ENCODE results near the gene TIMP2.

The TIMP2 gene

DNA sequence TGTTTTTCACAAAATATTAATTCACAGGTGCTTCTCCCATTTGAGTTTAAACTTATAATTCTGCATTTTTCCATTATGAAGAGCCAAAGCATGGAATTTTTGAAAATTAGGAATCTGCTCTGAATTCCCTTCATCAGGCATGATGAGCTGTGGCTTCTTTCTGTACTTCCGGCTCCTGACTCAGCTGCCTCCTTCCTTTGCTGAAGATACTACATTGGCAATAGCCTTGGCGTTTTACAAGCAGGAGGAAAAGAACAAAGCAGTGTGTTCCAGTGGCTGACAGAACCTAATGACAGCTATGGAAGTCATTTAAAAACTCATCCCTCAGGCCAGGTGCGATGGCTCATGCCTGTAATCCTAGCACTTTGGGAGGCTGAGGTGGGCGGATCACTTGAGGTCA lies 66.1 kb downstream of the TIMP2 start:
- Histone ChIP-seq H3K27ac (ENCODE audit: low read depth, low read length) (no peak overlapping the region), H3K9ac (ENCODE audit: low read depth, low read length) (no peak overlapping the region), H3K27me3 (ENCODE audit: control insufficient read depth, insufficient read depth, low read length) (no peaks in the 10 kb centered on the region), H3K36me3 (ENCODE audit: control insufficient read depth, insufficient read depth, low read length) (peaks cover 14% of the 10 kb centered on the region; the same call in 1 of the 2 replicates), H3K4me3 (ENCODE audit: low read depth, low read length) (no peak overlapping the region), H3K9me3 (ENCODE audit: control insufficient read depth, insufficient read depth, low read length) (no peaks in the 10 kb centered on the region), H3K4me1 (ENCODE audit: control insufficient read depth, insufficient read depth, low read length) (no peaks in the 10 kb centered on the region)

DNA sequence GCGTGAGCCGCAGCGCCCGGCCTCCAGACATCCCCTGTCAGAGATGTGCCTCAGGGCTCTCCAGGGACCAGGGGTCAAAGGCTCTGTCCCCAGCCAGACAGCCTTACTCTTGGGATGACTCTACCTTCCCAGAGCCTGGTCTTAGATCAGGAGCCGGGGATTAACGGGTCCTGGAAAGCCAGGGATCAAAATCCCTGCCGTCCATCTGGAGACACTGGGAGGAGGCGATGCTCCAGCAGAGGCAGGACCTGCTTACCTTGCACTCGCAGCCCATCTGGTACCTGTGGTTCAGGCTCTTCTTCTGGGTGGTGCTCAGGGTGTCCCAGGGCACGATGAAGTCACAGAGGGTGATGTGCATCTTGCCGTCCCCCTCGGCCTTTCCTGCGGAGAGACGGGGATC lies 67.9 kb downstream of the TIMP2 start:
- H3K4me3 ChIP-seq (ENCODE audit: low read depth, low read length), result no peak overlapping the region
- no peak overlapping the region for H3K9ac ChIP-seq (ENCODE audit: low read depth, low read length)
- H3K9me3 ChIP-seq (ENCODE audit: control insufficient read depth, insufficient read depth, low read length), result no peaks in the 10 kb centered on the region
- no peak overlapping the region for H3K27ac ChIP-seq (ENCODE audit: low read depth, low read length)
- H3K36me3 ChIP-seq (ENCODE audit: control insufficient read depth, insufficient read depth, low read length), result peaks cover 17% of the 10 kb centered on the region; the same call in 1 of the 2 replicates
- no peaks in the 10 kb centered on the region for H3K27me3 ChIP-seq (ENCODE audit: control insufficient read depth, insufficient read depth, low read length)
- H3K4me1 ChIP-seq (ENCODE audit: control insufficient read depth, insufficient read depth, low read length), result no peaks in the 10 kb centered on the region

DNA sequence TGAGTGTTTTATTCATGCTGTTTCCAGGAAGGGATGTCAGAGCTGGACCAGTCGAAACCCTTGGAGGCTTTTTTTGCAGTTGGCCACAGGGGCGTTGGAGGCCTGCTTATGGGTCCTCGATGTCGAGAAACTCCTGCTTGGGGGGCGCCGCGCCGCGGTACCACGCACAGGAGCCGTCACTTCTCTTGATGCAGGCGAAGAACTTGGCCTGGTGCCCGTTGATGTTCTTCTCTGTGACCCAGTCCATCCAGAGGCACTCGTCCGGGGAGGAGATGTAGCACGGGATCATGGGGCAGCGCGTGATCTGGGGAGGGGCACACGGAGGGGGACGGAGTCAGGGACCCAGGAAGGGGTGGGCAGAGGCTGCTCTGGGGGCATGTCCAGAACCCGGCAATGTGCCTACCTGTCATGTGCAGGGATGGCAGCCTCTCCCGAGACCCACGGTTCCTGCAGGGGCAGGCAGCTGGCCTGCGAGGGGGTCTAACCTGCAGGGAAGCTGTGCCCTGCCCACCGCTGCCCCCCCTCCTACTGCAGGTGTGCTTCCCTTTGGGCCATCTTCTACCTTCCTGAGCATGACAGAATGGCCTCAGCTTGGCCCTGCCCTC lies 69.5 kb downstream of the TIMP2 start:
- Histone ChIP-seq H3K36me3 (ENCODE audit: control insufficient read depth, insufficient read depth, low read length) (peaks cover 17% of the 10 kb centered on the region; the same call in 1 of the 2 replicates), H3K27ac (ENCODE audit: low read depth, low read length) (no peak overlapping the region), H3K4me3 (ENCODE audit: low read depth, low read length) (no peak overlapping the region), H3K9ac (ENCODE audit: low read depth, low read length) (no peak overlapping the region), H3K27me3 (ENCODE audit: control insufficient read depth, insufficient read depth, low read length) (no peaks in the 10 kb centered on the region), H3K4me1 (ENCODE audit: control insufficient read depth, insufficient read depth, low read length) (no peaks in the 10 kb centered on the region), H3K9me3 (ENCODE audit: control insufficient read depth, insufficient read depth, low read length) (no peaks in the 10 kb centered on the region)

DNA sequence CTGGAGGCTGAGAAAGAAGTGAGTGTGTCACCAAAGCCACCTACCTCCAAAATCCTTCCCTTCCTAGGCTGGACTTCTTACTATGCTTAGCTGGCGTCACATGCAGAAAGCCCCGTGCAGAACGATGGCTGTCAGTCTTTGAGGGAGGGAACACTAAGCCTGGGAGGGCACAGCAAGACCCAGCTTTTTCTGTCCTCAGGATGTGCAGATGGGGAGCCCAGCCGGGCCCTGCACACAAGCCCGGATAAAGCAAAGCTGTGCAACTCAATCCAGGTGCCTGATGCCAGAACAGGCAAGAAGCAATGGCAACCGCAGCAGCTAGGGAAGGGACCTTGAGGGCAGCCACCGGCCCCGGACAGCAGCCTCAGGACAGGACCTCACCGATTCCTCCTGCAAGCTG lies 70.7 kb downstream of the TIMP2 start:
- Histone ChIP-seq H3K4me3 (ENCODE audit: low read depth, low read length) (no peak overlapping the region), H3K27me3 (ENCODE audit: control insufficient read depth, insufficient read depth, low read length) (no peaks in the 10 kb centered on the region), H3K27ac (ENCODE audit: low read depth, low read length) (no peak overlapping the region), H3K9ac (ENCODE audit: low read depth, low read length) (no peak overlapping the region), H3K4me1 (ENCODE audit: control insufficient read depth, insufficient read depth, low read length) (no peaks in the 10 kb centered on the region), H3K36me3 (ENCODE audit: control insufficient read depth, insufficient read depth, low read length) (peaks cover 17% of the 10 kb centered on the region; the same call in 1 of the 2 replicates), H3K9me3 (ENCODE audit: control insufficient read depth, insufficient read depth, low read length) (no peaks in the 10 kb centered on the region)

DNA sequence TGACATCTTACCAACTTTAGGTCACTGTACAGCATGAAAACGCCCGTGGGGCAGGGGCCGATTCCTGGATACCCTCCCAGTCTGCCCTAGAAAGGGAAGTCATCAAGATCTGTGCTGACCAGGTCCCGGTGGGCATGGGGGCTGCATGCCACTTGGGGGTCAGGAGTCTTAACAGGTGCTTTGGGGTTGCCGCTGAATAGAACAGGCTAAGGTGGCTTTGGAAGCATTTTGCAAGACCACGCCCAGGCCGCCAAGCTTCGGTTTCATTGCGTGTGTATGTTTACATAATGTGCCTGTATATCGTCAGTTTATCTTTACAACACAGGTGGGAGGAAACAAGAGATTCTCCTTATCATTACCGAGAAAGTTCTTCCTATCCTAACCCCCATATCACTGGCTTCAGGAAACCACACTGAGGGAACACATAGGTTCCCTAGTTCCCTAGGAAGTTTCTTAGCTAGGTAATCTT lies 71.2 kb downstream of the TIMP2 start:
- H3K27me3 ChIP-seq (ENCODE audit: control insufficient read depth, insufficient read depth, low read length), result no peaks in the 10 kb centered on the region
- H3K36me3 ChIP-seq (ENCODE audit: control insufficient read depth, insufficient read depth, low read length), result peaks cover 17% of the 10 kb centered on the region; the same call in 1 of the 2 replicates
- H3K9ac ChIP-seq (ENCODE audit: low read depth, low read length), result no peak overlapping the region
- no peak overlapping the region for H3K27ac ChIP-seq (ENCODE audit: low read depth, low read length)
- H3K4me1 ChIP-seq (ENCODE audit: control insufficient read depth, insufficient read depth, low read length), result no peaks in the 10 kb centered on the region
- H3K9me3 ChIP-seq (ENCODE audit: control insufficient read depth, insufficient read depth, low read length), result no peaks in the 10 kb centered on the region
- H3K4me3 ChIP-seq (ENCODE audit: low read depth, low read length), result no peak overlapping the region

DNA sequence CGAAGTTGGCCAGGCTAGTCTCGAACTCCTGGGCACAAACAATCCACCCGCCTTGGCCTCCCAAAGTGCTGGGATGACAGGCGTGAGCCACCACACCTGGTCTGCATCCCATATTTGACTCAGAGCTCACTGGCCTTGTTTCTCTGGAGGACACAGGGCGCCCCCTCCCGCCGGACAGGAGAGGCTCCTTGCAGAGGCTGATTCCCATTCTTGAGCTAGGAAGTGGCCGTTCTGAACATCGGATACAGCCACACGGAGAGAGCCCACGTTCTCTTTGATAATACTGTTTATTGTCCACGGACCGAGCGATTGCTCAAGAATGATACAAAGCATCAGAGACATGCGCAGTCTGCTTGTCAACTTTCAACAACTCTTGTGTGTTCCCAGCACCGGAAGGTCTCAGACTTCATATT lies 72.5 kb downstream of the TIMP2 start:
- H3K4me3 ChIP-seq (ENCODE audit: low read depth, low read length), result no peak overlapping the region
- H3K27me3 ChIP-seq (ENCODE audit: control insufficient read depth, insufficient read depth, low read length), result no peaks in the 10 kb centered on the region
- H3K36me3 ChIP-seq (ENCODE audit: control insufficient read depth, insufficient read depth, low read length), result peaks cover 17% of the 10 kb centered on the region; the same call in 1 of the 2 replicates
- no peaks in the 10 kb centered on the region for H3K9me3 ChIP-seq (ENCODE audit: control insufficient read depth, insufficient read depth, low read length)
- no peaks in the 10 kb centered on the region for H3K4me1 ChIP-seq (ENCODE audit: control insufficient read depth, insufficient read depth, low read length)
- H3K27ac ChIP-seq (ENCODE audit: low read depth, low read length), result no peak overlapping the region
- no peak overlapping the region for H3K9ac ChIP-seq (ENCODE audit: low read depth, low read length)

DNA sequence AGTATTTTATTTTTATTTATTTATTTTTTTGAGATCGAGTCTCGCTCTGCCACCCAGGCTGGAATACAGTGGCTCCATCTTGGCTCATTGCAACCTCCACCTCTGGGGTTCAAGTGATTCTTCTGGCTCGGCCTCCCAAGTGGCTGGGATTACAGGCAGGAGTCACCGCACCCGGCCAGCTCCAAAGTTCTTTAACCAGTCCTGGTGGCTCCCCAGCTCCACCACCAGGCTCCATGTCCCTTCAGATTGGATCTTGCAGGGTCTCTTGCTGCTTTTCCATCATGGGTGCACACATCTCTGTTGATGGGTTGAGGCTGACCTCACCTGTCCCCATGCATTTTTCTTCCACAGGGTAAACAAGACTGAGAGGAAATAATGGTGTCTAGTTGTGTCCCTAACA lies 76.2 kb downstream of the TIMP2 start:
- H3K9ac ChIP-seq (ENCODE audit: low read depth, low read length), result no peak overlapping the region
- no peak overlapping the region for H3K27ac ChIP-seq (ENCODE audit: low read depth, low read length)
- H3K36me3 ChIP-seq (ENCODE audit: control insufficient read depth, insufficient read depth, low read length), result 0 out of 2 replicates have a peak, but pooled peaks cover 3% of the 10 kb centered on the region
- no peak overlapping the region for H3K4me3 ChIP-seq (ENCODE audit: low read depth, low read length)
- no peaks in the 10 kb centered on the region for H3K9me3 ChIP-seq (ENCODE audit: control insufficient read depth, insufficient read depth, low read length)
- no peaks in the 10 kb centered on the region for H3K4me1 ChIP-seq (ENCODE audit: control insufficient read depth, insufficient read depth, low read length)
- no peaks in the 10 kb centered on the region for H3K27me3 ChIP-seq (ENCODE audit: control insufficient read depth, insufficient read depth, low read length)

DNA sequence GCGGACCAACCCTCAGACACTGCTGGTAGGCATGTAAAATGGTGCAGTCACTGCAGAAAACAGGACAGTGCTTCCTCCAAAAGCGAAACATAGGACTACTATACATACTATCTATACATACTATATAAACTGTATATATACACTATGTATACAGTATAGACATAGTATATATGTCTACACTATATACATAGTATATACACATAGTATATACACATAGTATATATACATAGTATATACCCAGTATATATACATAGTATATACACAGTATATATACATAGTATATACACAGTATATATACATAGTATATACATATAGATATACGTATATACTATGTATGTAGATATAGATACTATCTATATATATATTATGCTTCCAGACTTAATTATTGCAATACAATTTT lies 78.1 kb downstream of the TIMP2 start:
- 0 out of 2 replicates have a peak, but pooled peaks cover 2% of the 10 kb centered on the region for H3K4me1 ChIP-seq (ENCODE audit: control insufficient read depth, insufficient read depth, low read length)
- no peaks in the 10 kb centered on the region for H3K36me3 ChIP-seq (ENCODE audit: control insufficient read depth, insufficient read depth, low read length)
- H3K27ac ChIP-seq (ENCODE audit: low read depth, low read length), result no peak overlapping the region
- H3K4me3 ChIP-seq (ENCODE audit: low read depth, low read length), result no peak overlapping the region
- H3K9me3 ChIP-seq (ENCODE audit: control insufficient read depth, insufficient read depth, low read length), result no peaks in the 10 kb centered on the region
- no peaks in the 10 kb centered on the region for H3K27me3 ChIP-seq (ENCODE audit: control insufficient read depth, insufficient read depth, low read length)
- H3K9ac ChIP-seq (ENCODE audit: low read depth, low read length), result no peak overlapping the region

DNA sequence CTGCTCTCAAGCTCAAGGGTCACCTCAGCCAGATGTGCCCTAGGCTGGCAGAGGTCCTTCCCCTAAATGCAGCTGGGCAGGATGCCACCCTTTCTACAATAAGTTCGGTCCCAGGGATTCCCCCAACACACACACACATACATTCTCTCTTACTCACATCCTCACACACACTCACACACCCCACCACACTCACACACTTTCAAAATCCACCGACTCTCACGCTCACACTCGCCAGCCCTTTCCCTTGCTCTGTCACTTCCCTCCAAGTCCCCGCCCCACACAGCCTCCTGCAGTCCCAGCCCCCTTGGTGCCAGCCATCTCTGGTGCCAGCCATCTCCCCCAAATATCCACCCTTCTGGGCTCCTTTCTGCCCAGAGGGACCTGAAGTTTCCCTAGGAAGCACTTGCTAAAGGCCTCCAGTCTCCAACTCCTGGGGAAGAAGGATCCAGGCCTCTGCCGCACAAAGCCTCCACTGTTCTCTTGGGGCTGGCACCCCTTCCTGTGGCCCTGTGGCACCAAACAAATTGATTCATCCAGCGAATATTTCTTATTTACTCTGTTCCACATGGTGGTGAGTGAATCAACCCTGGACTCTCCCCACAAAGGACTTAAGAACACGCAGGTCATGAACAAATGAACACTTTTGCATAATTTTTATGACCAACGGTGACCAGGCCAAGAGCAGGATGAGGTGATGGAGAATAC lies 80.7 kb downstream of the TIMP2 start:
- no peak overlapping the region for H3K9ac ChIP-seq (ENCODE audit: low read depth, low read length)
- no peaks in the 10 kb centered on the region for H3K27me3 ChIP-seq (ENCODE audit: control insufficient read depth, insufficient read depth, low read length)
- no peaks in the 10 kb centered on the region for H3K36me3 ChIP-seq (ENCODE audit: control insufficient read depth, insufficient read depth, low read length)
- H3K4me1 ChIP-seq (ENCODE audit: control insufficient read depth, insufficient read depth, low read length), result 0 out of 2 replicates have a peak, but pooled peaks cover 6% of the 10 kb centered on the region
- no peak overlapping the region for H3K27ac ChIP-seq (ENCODE audit: low read depth, low read length)
- H3K9me3 ChIP-seq (ENCODE audit: control insufficient read depth, insufficient read depth, low read length), result no peaks in the 10 kb centered on the region
- H3K4me3 ChIP-seq (ENCODE audit: low read depth, low read length), result no peak overlapping the region

DNA sequence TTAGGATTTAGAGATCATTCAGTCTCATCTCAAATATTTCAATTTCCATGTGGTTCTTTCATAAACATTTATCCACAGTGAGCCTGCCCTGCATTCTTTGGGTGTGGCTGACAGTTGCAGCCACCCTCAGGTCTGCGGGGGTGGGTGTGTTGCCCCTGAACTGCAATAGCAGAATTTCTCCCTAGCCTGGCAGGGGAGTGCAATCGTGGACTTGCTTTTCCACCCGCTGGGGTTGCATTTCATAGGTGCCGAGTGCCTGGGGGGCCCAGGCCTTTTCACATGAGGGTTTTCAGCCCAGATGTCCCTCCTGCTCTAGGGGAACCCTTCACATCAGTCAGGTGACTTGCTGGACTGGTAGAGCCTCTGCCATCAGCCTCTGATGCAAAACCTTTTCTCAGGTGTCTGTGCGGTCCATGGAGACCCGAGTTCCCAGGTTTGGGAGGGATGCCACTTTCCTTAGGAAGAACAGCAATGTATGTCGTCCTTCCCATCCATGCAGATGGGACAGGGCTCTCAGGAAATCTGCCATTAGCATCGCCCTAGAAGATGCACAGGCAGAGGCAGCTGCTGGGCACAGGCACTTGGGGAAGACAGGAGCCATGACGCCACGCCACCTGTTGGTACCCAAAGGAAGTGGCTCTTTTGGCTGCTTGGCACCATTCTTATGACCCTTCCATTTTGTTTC lies 82.2 kb downstream of the TIMP2 start:
- no peaks in the 10 kb centered on the region for H3K36me3 ChIP-seq (ENCODE audit: control insufficient read depth, insufficient read depth, low read length)
- H3K27ac ChIP-seq (ENCODE audit: low read depth, low read length), result no peak overlapping the region
- H3K27me3 ChIP-seq (ENCODE audit: control insufficient read depth, insufficient read depth, low read length), result no peaks in the 10 kb centered on the region
- H3K4me1 ChIP-seq (ENCODE audit: control insufficient read depth, insufficient read depth, low read length), result 0 out of 2 replicates have a peak, but pooled peaks cover 14% of the 10 kb centered on the region
- no peaks in the 10 kb centered on the region for H3K9me3 ChIP-seq (ENCODE audit: control insufficient read depth, insufficient read depth, low read length)
- H3K9ac ChIP-seq (ENCODE audit: low read depth, low read length), result no peak overlapping the region
- no peak overlapping the region for H3K4me3 ChIP-seq (ENCODE audit: low read depth, low read length)

Data from HUES48 (cell line).